ENCODE data around the gene TUSC2. TPM values are rescaled to one million over a fixed set of nuclear protein-coding genes. Genes with fewer than 3 reads are reported as not detected.

TUSC2 gene
- total RNA-seq, 1 donor from 2014 or later = 41.4 TPM

- H3K4me3 ChIP-seq (ENCODE audit: insufficient read depth, low read depth, low read length) = no peak overlapping the region
- TF ChIP-seq CTCF (IDR thresholded peaks at IDR 0.05; ENCODE audit: insufficient read depth, low read depth, low read length) (no peak), EZH2 (IDR thresholded peaks at IDR 0.05; ENCODE audit: insufficient read depth, low read length) (no peak)
- H3K79me2 ChIP-seq (ENCODE audit: insufficient read depth, low read length) = no peaks in the 10 kb centered on the region
- H3K36me3 ChIP-seq (ENCODE audit: insufficient read depth, low read length) = no peaks in the 10 kb centered on the region
- Mint-ChIP-seq H3K4me3 (ENCODE audit: unreplicated experiment) (no peak overlapping the region), H3K27me3 (ENCODE audit: low read depth, unreplicated experiment) (peaks cover 18% of the 10 kb centered on the region), H3K36me3 (ENCODE audit: low read depth, unreplicated experiment) (no peaks in the 10 kb centered on the region), H3K9me3 (ENCODE audit: unreplicated experiment) (no peaks in the 10 kb centered on the region), H3K4me1 (ENCODE audit: low read depth, unreplicated experiment) (peaks cover 8% of the 10 kb centered on the region), H3K27ac (ENCODE audit: unreplicated experiment) (no peak overlapping the region)
- H3K4me1 ChIP-seq (ENCODE audit: insufficient read depth, low read length) = no peaks in the 10 kb centered on the region
- DNase-seq (ENCODE audit: low read depth) = no peak
- H2AFZ ChIP-seq (ENCODE audit: low read depth, low read length) = no peak overlapping the region
- H3K4me2 ChIP-seq (ENCODE audit: low read length) = no peak overlapping the region
- no peaks in the 10 kb centered on the region for H4K20me1 ChIP-seq (ENCODE audit: insufficient read depth, low read length)
- peaks cover 4% of the 10 kb centered on the region for H3K27me3 ChIP-seq (ENCODE audit: insufficient read depth, low read length)
- FAIRE-seq = no peak
- no peaks in the 10 kb centered on the region for H3K9me3 ChIP-seq (ENCODE audit: insufficient read depth, low read depth, low read length)
- no peak overlapping the region for H3K27ac ChIP-seq (ENCODE audit: low read depth, low read length)
- no peak overlapping the region for H3K9ac ChIP-seq (ENCODE audit: low read length)
Observed at GRCh38 chr3:50374363-50375257, 46.6 kb upstream of the TUSC2 start.

- H3K4me3 Mint-ChIP-seq (ENCODE audit: unreplicated experiment) = no peak overlapping the region
Observed at GRCh38 chr3:50373146-50374051, 45.4 kb upstream of the TUSC2 start.

More at GRCh38 chr3:50373146-50374051, 45.4 kb upstream of the TUSC2 start:
- TF ChIP-seq CTCF (IDR thresholded peaks at IDR 0.05; ENCODE audit: insufficient read depth, low read depth, low read length) = no peak
- no peak for TF ChIP-seq EZH2 (IDR thresholded peaks at IDR 0.05; ENCODE audit: insufficient read depth, low read length)
- no peak overlapping the region for H3K4me2 ChIP-seq (ENCODE audit: low read length)
- peaks cover 8% of the 10 kb centered on the region for H3K4me1 Mint-ChIP-seq (ENCODE audit: low read depth, unreplicated experiment)
- H2AFZ ChIP-seq (ENCODE audit: low read depth, low read length) = no peak overlapping the region
- no peaks in the 10 kb centered on the region for H3K9me3 ChIP-seq (ENCODE audit: insufficient read depth, low read depth, low read length)
- no peaks in the 10 kb centered on the region for H3K79me2 ChIP-seq (ENCODE audit: insufficient read depth, low read length)
- DNase-seq (ENCODE audit: low read depth) (no peak), FAIRE-seq (no peak)
- peaks cover 19% of the 10 kb centered on the region for H3K27me3 Mint-ChIP-seq (ENCODE audit: low read depth, unreplicated experiment)
- no peaks in the 10 kb centered on the region for H3K4me1 ChIP-seq (ENCODE audit: insufficient read depth, low read length)
- H3K36me3 ChIP-seq (ENCODE audit: insufficient read depth, low read length) = no peaks in the 10 kb centered on the region
- peaks cover 4% of the 10 kb centered on the region for H3K27me3 ChIP-seq (ENCODE audit: insufficient read depth, low read length)
- no peaks in the 10 kb centered on the region for H4K20me1 ChIP-seq (ENCODE audit: insufficient read depth, low read length)
- H3K27ac Mint-ChIP-seq (ENCODE audit: unreplicated experiment) = no peak overlapping the region
- H3K27ac ChIP-seq (ENCODE audit: low read depth, low read length) = no peak overlapping the region
- H3K9me3 Mint-ChIP-seq (ENCODE audit: unreplicated experiment) = no peaks in the 10 kb centered on the region
- no peaks in the 10 kb centered on the region for H3K36me3 Mint-ChIP-seq (ENCODE audit: low read depth, unreplicated experiment)
- H3K4me3 ChIP-seq (ENCODE audit: insufficient read depth, low read depth, low read length) = no peak overlapping the region
- no peak overlapping the region for H3K9ac ChIP-seq (ENCODE audit: low read length)
